ENCODE results near the gene NRXN3.

- TF ChIP-seq SMAD9 (CRISPR knock-in tag; IDR thresholded peaks at IDR 0.05) (no peak), PATZ1 (CRISPR knock-in tag; IDR thresholded peaks at IDR 0.05) (no peak), NR3C1 (CRISPR knock-in tag; IDR thresholded peaks at IDR 0.05) (no peak), XRCC5 (optimal IDR thresholded peaks at IDR 0.05; ENCODE audit: low read length) (no peak), ZSCAN5A (CRISPR knock-in tag; IDR thresholded peaks at IDR 0.05; ENCODE audit: borderline replicate concordance) (no peak)
These were observed 1203.3 kb downstream of the NRXN3 start for GRCh38 chr14:79373451-79373850.

Data from HepG2 (cell line).